ENCODE results near the gene ST7L.
A peak's percentile ranks its signal among the peaks of the same experiment; 100 is the strongest.
"Not testable (repeated sequence)": the region's sequence is repeated elsewhere in the genome, so short reads cannot be mapped to it uniquely, and the experiment has no call there.

Gene ST7L

DNA sequence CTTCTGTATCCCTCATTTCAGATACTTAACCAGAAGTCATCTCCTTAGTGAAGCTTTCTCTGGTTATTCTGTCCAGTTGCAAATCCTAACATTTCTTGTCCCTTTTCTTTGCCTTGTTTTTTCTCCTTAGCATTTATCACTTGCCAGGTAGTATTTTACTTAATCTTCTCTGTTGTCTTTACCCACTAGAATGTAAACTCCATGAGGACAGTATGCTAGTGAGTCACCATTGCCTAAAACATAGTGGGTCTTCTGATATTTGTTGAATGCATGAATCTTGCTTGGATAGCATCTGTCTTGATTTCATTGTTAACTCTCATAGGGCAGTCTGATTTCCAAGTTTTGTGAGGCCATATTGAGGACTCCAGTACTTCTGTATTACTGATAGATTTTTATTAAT is 10.3 kb upstream of the ST7L start:
- no peak overlapping the region for H3K4me3 ChIP-seq (ENCODE audit: control insufficient read depth, low read depth, low read length)
- TF ChIP-seq, protein P1, sequence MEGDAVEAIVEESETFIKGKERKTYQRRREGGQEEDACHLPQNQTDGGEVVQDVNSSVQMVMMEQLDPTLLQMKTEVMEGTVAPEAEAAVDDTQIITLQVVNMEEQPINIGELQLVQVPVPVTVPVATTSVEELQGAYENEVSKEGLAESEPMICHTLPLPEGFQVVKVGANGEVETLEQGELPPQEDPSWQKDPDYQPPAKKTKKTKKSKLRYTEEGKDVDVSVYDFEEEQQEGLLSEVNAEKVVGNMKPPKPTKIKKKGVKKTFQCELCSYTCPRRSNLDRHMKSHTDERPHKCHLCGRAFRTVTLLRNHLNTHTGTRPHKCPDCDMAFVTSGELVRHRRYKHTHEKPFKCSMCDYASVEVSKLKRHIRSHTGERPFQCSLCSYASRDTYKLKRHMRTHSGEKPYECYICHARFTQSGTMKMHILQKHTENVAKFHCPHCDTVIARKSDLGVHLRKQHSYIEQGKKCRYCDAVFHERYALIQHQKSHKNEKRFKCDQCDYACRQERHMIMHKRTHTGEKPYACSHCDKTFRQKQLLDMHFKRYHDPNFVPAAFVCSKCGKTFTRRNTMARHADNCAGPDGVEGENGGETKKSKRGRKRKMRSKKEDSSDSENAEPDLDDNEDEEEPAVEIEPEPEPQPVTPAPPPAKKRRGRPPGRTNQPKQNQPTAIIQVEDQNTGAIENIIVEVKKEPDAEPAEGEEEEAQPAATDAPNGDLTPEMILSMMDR (IDR thresholded peaks at IDR 0.05; ENCODE audit: control insufficient read depth, insufficient read depth, low read depth, low read length, missing control alignments), result no peak
- DNase-seq (ENCODE audit: low read depth), result no peak

DNA sequence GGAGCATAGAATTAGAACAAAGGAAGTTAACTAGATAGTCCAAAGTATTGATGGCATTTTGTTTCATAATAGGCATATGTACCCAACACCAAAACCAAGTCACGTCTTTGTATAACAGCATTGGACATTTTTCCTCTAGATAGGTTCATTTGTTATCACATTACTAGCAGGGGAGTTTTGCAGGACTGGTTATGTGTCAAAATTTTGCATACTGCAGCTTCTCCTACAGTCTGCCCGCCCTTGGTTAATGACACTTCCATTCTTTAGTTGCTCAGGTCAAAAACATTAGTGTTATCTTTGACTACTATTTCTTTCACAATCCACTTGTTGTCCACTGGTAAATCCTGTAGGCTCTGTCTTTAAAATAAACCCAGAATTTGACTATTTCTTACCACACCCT is 9.6 kb upstream of the ST7L start:
- H3K4me3 ChIP-seq (ENCODE audit: control insufficient read depth, low read depth, low read length), result no peak overlapping the region
- no peak for DNase-seq (ENCODE audit: low read depth)
- TF ChIP-seq, protein P1 (IDR thresholded peaks at IDR 0.05; ENCODE audit: control insufficient read depth, insufficient read depth, low read depth, low read length, missing control alignments), result no peak

DNA sequence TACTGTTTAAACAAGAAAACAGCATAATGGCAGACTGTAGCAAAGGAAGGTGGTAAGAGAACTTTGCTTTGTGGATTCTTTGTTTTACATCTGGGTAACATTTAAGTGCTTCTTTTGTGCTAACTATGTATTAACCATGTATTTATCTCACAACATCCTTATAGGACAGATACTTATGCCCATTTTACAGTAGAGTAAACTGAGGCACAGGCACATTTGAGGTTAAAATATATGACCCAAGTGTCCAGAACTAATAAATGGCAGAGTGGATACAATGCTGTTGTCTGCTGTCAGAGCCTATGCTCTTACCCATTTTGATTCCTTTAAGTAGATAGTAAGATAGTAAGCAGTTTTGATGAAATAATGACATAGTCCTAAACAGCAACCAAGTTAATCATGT is 7.9 kb upstream of the ST7L start:
- DNase-seq (ENCODE audit: low read depth), result no peak
- no peak overlapping the region for H3K4me3 ChIP-seq (ENCODE audit: control insufficient read depth, low read depth, low read length)
- TF ChIP-seq, protein P1 (IDR thresholded peaks at IDR 0.05; ENCODE audit: control insufficient read depth, insufficient read depth, low read depth, low read length, missing control alignments), result no peak

DNA sequence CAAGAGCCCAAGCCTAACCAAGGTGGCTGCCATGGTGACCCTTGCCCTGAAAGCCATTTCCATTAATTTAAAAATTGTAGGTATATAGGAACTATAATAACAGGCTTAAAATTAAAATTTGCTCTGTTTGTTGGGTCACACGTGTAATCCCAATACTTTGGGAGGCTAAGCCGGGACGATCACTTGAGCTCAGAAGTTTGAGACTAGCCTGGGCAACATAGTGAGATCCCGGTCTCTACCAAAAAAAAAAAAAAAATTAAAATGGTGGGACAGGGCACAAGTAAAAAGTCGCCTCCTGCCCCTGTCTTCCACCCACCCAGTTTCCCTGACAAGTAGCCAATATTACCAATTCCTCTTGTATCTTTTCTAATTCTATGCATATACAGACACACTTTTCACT is 7.3 kb upstream of the ST7L start:
- DNase-seq (ENCODE audit: low read depth), result no peak
- H3K4me3 ChIP-seq (ENCODE audit: control insufficient read depth, low read depth, low read length), result no peak overlapping the region
- TF ChIP-seq, protein P1 (IDR thresholded peaks at IDR 0.05; ENCODE audit: control insufficient read depth, insufficient read depth, low read depth, low read length, missing control alignments), result no peak

DNA sequence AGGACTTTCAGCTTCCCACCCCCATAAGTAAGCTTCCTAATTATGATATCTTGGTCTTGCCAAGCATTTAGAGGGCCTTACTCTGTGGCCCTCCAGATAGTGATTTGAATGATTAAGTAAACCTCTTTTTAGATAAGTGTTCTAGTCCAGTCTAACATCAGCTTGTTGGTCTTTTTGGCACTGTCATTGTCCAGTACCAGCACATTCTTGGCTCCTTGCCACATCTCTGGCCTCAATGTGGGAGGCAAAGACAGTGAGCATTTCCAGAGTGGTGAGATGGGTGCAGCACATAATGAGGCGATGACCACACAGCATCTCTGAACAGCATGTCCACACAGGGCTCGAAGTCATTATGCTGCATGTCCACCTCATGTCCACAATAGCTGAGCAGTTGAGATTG is 6.8 kb upstream of the ST7L start:
- TF ChIP-seq, protein P1 (IDR thresholded peaks at IDR 0.05; ENCODE audit: control insufficient read depth, insufficient read depth, low read depth, low read length, missing control alignments), result no peak
- no peak for DNase-seq (ENCODE audit: low read depth)
- no peak overlapping the region for H3K4me3 ChIP-seq (ENCODE audit: control insufficient read depth, low read depth, low read length)

DNA sequence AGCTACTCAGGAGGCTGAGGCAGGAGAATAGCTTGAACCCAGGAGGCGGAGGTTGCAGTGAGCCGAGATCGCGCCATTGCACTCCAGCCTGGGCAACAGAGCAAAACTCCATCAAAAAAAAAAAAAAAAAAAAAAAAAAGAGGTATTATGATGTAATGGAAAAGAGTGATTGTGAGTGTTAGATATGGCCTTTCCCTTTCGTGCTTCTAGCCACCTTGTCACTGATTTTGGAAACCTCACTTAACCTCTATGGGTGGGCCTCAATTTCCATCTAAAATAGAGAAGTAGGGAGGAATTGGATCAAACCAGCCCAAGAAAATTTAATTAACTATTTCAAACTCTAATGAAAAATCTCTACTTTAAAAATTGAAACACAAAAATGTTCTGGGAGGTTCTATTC is 5.6 kb upstream of the ST7L start:
- not testable (repeated sequence) for H3K4me3 ChIP-seq (ENCODE audit: control insufficient read depth, low read depth, low read length); DNase-seq (ENCODE audit: low read depth)

DNA sequence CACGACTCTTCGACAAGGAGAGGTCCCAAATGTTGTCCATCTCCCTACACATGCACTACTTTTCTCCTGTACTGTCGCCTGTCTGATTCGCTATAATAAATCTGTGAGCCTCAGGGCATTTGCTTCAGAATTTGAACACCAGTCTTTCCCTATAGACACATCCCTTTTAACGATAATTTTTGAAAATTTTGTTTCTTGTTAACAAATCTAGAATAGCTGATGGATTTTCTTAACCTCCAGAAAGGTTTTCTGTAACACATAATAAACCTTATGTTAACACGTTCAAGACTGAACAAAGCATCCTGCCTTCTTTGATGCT is 1.4 kb upstream of the ST7L start:
- no peak for DNase-seq (ENCODE audit: low read depth)

More for the DNA sequence above, 1.4 kb upstream of the ST7L start:
- peak overlapping the region; percentile 93 for H3K4me3 ChIP-seq (ENCODE audit: control insufficient read depth, low read depth, low read length)
- TF ChIP-seq, protein P1 (IDR thresholded peaks at IDR 0.05; ENCODE audit: control insufficient read depth, insufficient read depth, low read depth, low read length, missing control alignments), result no peak
